Measurements from ENCODE around the gene RAMACL.

RAMACL gene

GRCh38 chr6:166624275-166624674 is 37.8 kb upstream of the RAMACL start:
- H3K36me3 ChIP-seq (ENCODE audit: insufficient read depth, low read length), result peaks cover 6% of the 10 kb centered on the region
- H3K27me3 ChIP-seq (ENCODE audit: insufficient read depth, low read length), result no peaks in the 10 kb centered on the region
- H3K9me3 ChIP-seq (ENCODE audit: low read length), result peaks cover under 1% of the 10 kb centered on the region
- H3K4me3 ChIP-seq (ENCODE audit: low read length), result no peak overlapping the region
- peaks cover 20% of the 10 kb centered on the region for H3K4me1 ChIP-seq (ENCODE audit: insufficient read depth, low read length)
- H2AFZ ChIP-seq (ENCODE audit: low read depth, low read length), result no peak overlapping the region

GRCh38 chr6:166623318-166623717 is 36.8 kb upstream of the RAMACL start:
- H3K36me3 ChIP-seq (ENCODE audit: insufficient read depth, low read length), result peaks cover 15% of the 10 kb centered on the region
- H3K9me3 ChIP-seq (ENCODE audit: low read length), result peaks cover 9% of the 10 kb centered on the region
- H3K4me1 ChIP-seq (ENCODE audit: insufficient read depth, low read length), result peaks cover 12% of the 10 kb centered on the region
- no peak overlapping the region for H3K4me3 ChIP-seq (ENCODE audit: low read length)
- H2AFZ ChIP-seq (ENCODE audit: low read depth, low read length), result no peak overlapping the region
- H3K27me3 ChIP-seq (ENCODE audit: insufficient read depth, low read length), result no peaks in the 10 kb centered on the region

GRCh38 chr6:166621114-166621540 is 34.6 kb upstream of the RAMACL start:
- H3K4me1 ChIP-seq (ENCODE audit: insufficient read depth, low read length), result peaks cover 9% of the 10 kb centered on the region
- H2AFZ ChIP-seq (ENCODE audit: low read depth, low read length), result no peak overlapping the region
- H3K27me3 ChIP-seq (ENCODE audit: insufficient read depth, low read length), result no peaks in the 10 kb centered on the region
- peaks cover 12% of the 10 kb centered on the region for H3K9me3 ChIP-seq (ENCODE audit: low read length)
- no peak overlapping the region for H3K4me3 ChIP-seq (ENCODE audit: low read length)
- H3K36me3 ChIP-seq (ENCODE audit: insufficient read depth, low read length), result peaks cover 25% of the 10 kb centered on the region

GRCh38 chr6:166620478-166621113 is 34.1 kb upstream of the RAMACL start:
- H3K27me3 ChIP-seq (ENCODE audit: insufficient read depth, low read length), result no peaks in the 10 kb centered on the region
- no peak overlapping the region for H3K4me3 ChIP-seq (ENCODE audit: low read length)
- H3K9me3 ChIP-seq (ENCODE audit: low read length), result peaks cover 14% of the 10 kb centered on the region
- H3K36me3 ChIP-seq (ENCODE audit: insufficient read depth, low read length), result peaks cover 25% of the 10 kb centered on the region
- peaks cover 4% of the 10 kb centered on the region for H3K4me1 ChIP-seq (ENCODE audit: insufficient read depth, low read length)
- no peak overlapping the region for H2AFZ ChIP-seq (ENCODE audit: low read depth, low read length)

GRCh38 chr6:166619912-166620311 is 33.4 kb upstream of the RAMACL start:
- peaks cover 14% of the 10 kb centered on the region for H3K9me3 ChIP-seq (ENCODE audit: low read length)
- H3K4me3 ChIP-seq (ENCODE audit: low read length), result no peak overlapping the region
- peaks cover 25% of the 10 kb centered on the region for H3K36me3 ChIP-seq (ENCODE audit: insufficient read depth, low read length)
- H3K4me1 ChIP-seq (ENCODE audit: insufficient read depth, low read length), result peaks cover 4% of the 10 kb centered on the region
- no peaks in the 10 kb centered on the region for H3K27me3 ChIP-seq (ENCODE audit: insufficient read depth, low read length)
- no peak overlapping the region for H2AFZ ChIP-seq (ENCODE audit: low read depth, low read length)

GRCh38 chr6:166618866-166619761 is 32.6 kb upstream of the RAMACL start:
- Histone ChIP-seq H3K4me3 (ENCODE audit: low read length) (no peak overlapping the region), H3K27me3 (ENCODE audit: insufficient read depth, low read length) (no peaks in the 10 kb centered on the region), H3K9me3 (ENCODE audit: low read length) (peaks cover 14% of the 10 kb centered on the region), H2AFZ (ENCODE audit: low read depth, low read length) (no peak overlapping the region), H3K4me1 (ENCODE audit: insufficient read depth, low read length) (peaks cover 4% of the 10 kb centered on the region), H3K36me3 (ENCODE audit: insufficient read depth, low read length) (peaks cover 25% of the 10 kb centered on the region)

- H3K4me3 ChIP-seq (ENCODE audit: low read length), result no peak overlapping the region
- peaks cover 4% of the 10 kb centered on the region for H3K4me1 ChIP-seq (ENCODE audit: insufficient read depth, low read length)
- no peaks in the 10 kb centered on the region for H3K27me3 ChIP-seq (ENCODE audit: insufficient read depth, low read length)
- peaks cover 14% of the 10 kb centered on the region for H3K9me3 ChIP-seq (ENCODE audit: low read length)
- peaks cover 25% of the 10 kb centered on the region for H3K36me3 ChIP-seq (ENCODE audit: insufficient read depth, low read length)
- H2AFZ ChIP-seq (ENCODE audit: low read depth, low read length), result no peak overlapping the region
These were observed 31.8 kb upstream of the RAMACL start for GRCh38 chr6:166618251-166618650.

GRCh38 chr6:166617359-166617758 is 30.9 kb upstream of the RAMACL start:
- H3K36me3 ChIP-seq (ENCODE audit: insufficient read depth, low read length), result peaks cover 25% of the 10 kb centered on the region
- H2AFZ ChIP-seq (ENCODE audit: low read depth, low read length), result no peak overlapping the region
- peaks cover 4% of the 10 kb centered on the region for H3K4me1 ChIP-seq (ENCODE audit: insufficient read depth, low read length)
- H3K4me3 ChIP-seq (ENCODE audit: low read length), result no peak overlapping the region
- H3K27me3 ChIP-seq (ENCODE audit: insufficient read depth, low read length), result no peaks in the 10 kb centered on the region
- H3K9me3 ChIP-seq (ENCODE audit: low read length), result peaks cover 14% of the 10 kb centered on the region

- Histone ChIP-seq H3K36me3 (ENCODE audit: insufficient read depth, low read length) (peaks cover 25% of the 10 kb centered on the region), H3K4me1 (ENCODE audit: insufficient read depth, low read length) (peaks cover 4% of the 10 kb centered on the region), H3K27me3 (ENCODE audit: insufficient read depth, low read length) (no peaks in the 10 kb centered on the region), H3K9me3 (ENCODE audit: low read length) (peaks cover 14% of the 10 kb centered on the region), H3K4me3 (ENCODE audit: low read length) (no peak overlapping the region), H2AFZ (ENCODE audit: low read depth, low read length) (no peak overlapping the region)
These were observed 30.1 kb upstream of the RAMACL start for GRCh38 chr6:166616261-166617238.

- H3K27me3 ChIP-seq (ENCODE audit: insufficient read depth, low read length), result no peaks in the 10 kb centered on the region
- peaks cover 14% of the 10 kb centered on the region for H3K9me3 ChIP-seq (ENCODE audit: low read length)
- H3K4me3 ChIP-seq (ENCODE audit: low read length), result no peak overlapping the region
- H3K4me1 ChIP-seq (ENCODE audit: insufficient read depth, low read length), result peaks cover 4% of the 10 kb centered on the region
- H3K36me3 ChIP-seq (ENCODE audit: insufficient read depth, low read length), result peaks cover 21% of the 10 kb centered on the region
- no peak overlapping the region for H2AFZ ChIP-seq (ENCODE audit: low read depth, low read length)
These were observed 28.7 kb upstream of the RAMACL start for GRCh38 chr6:166615059-166615770.

GRCh38 chr6:166614589-166614988 is 28.1 kb upstream of the RAMACL start:
- peaks cover 14% of the 10 kb centered on the region for H3K9me3 ChIP-seq (ENCODE audit: low read length)
- no peak overlapping the region for H2AFZ ChIP-seq (ENCODE audit: low read depth, low read length)

GRCh38 chr6:166614171-166614583 is 27.7 kb upstream of the RAMACL start:
- no peaks in the 10 kb centered on the region for H3K27me3 ChIP-seq (ENCODE audit: insufficient read depth, low read length)
- peaks cover 4% of the 10 kb centered on the region for H3K4me1 ChIP-seq (ENCODE audit: insufficient read depth, low read length)
- peaks cover 13% of the 10 kb centered on the region for H3K9me3 ChIP-seq (ENCODE audit: low read length)
- no peak overlapping the region for H3K4me3 ChIP-seq (ENCODE audit: low read length)
- H2AFZ ChIP-seq (ENCODE audit: low read depth, low read length), result no peak overlapping the region
- peaks cover 18% of the 10 kb centered on the region for H3K36me3 ChIP-seq (ENCODE audit: insufficient read depth, low read length)

More at GRCh38 chr6:166614589-166614988, 28.1 kb upstream of the RAMACL start:
- no peak overlapping the region for H3K4me3 ChIP-seq (ENCODE audit: low read length)
- peaks cover 21% of the 10 kb centered on the region for H3K36me3 ChIP-seq (ENCODE audit: insufficient read depth, low read length)
- peaks cover 4% of the 10 kb centered on the region for H3K4me1 ChIP-seq (ENCODE audit: insufficient read depth, low read length)
- no peaks in the 10 kb centered on the region for H3K27me3 ChIP-seq (ENCODE audit: insufficient read depth, low read length)

Data from neuron (in vitro differentiated cells).